GM21447 (cell line): ENCODE results near the gene PSMD13.
A peak's percentile ranks its signal among the peaks of the same experiment; 100 is the strongest.
"Not testable (repeated sequence)": the region's sequence is repeated elsewhere in the genome, so short reads cannot be mapped to it uniquely, and the experiment has no call there.

ENCODE experiments used
- ATAC-seq: cut with Tn5 transposase; IDR thresholded peaks from one replicate; pipeline ENCODE4 v1.9.1; 2021; ENCODE audit not compliant: unreplicated experiment

Gene PSMD13

DNA sequence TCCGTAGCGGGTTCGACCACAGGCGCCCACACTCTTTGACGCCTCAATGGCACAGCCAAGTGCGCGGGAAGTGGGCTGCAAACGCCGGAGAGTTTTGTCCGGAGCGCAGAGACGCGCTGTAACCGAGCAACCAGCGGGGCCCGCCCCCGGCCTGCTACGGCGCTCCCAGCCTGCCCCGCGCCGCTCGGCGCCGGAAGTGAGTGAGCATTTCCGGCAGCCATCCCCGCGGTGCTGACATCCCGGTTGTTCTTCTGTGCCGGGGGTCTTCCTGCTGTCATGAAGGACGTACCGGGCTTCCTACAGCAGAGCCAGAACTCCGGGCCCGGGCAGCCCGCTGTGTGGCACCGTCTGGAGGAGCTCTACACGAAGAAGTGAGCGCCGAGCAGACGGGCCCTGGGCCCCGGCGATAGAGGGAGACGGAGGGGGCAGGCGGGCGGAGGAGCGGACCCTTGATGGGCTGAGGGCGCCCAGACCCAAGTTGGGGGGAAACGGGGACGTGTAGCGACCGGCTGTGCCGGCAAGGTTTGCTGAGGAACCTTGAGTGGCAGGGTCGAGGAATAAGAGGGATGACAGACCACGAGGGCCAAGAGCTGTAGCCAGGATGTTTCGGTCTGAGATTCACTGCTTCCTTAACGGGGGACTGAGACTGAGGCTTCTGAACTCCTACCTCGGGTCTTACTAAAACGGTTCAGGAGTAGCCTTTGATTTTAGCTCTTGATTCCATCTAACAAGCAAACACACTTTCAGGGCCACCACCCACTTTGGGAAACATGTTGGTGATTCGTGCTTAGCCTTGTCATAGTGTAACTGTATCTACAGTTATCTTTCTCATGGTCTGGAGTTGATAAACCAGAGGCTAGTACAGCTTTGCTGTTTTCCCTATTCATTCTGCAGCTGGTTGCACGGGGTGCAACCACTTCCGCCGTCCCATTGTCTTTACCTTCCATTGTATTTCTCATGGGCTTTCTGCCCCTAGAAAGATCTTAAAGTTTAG, at the start of gene PSMD13:
Gene PSMD13 (plus strand): TSS at position 203 of the 994 bp plus-strand sequence. CDS start 74 bp downstream, at position 277.
- peak; percentile 80 for ATAC-seq

DNA sequence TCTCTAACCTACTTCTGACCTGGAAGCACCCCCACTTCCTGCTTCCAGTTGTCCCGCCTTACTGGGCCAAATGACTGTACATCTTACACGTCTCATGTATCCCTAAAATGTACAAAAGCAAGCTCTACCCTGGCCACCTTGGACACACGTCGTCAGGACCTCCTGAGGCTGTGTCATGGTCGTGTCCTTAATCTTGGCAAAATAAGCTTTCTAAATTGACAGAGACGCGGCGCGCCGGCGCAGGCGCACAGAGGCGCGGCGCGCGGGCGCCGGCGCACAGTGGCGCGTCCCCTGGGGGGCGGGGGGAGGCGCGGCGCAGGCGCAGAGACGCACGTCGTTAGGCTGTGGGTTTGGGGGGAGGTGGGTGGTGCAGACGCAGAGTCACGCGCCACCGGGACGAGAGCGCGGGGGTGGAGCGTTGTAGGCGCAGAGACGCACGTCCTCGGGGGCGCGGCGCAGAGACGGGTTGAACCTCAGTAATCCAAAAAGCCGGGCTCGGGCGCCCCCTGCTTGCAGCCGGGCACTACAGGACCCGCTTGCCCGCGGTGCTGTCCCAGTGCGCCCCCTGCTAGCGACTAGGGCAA, 47.5 kb upstream of the PSMD13 start:
- ATAC-seq, result not testable (repeated sequence)

- not testable (repeated sequence) for ATAC-seq
These were observed 46.9 kb upstream of the PSMD13 start for GRCh38 chr11:189843-190311.

DNA sequence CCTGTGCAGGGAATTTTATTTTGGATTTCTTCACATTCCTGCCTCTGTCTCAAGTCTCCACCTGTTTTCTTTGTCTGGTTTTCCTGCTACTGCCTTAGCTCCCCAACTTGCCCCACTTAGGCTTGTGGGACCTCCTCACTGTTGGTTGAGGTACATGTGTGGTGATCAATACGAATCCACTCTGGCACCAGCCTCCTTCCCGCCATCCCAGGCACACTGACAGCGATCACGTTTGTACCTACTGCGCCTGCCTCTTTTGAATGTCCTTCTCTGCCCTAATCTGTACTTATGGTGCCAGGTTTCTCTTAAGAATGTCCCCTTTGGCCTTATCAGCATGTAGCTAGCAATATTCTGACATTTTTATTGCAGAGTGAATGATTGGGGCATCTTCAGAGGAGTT, 46.2 kb upstream of the PSMD13 start:
- ATAC-seq, result not testable (repeated sequence)

DNA sequence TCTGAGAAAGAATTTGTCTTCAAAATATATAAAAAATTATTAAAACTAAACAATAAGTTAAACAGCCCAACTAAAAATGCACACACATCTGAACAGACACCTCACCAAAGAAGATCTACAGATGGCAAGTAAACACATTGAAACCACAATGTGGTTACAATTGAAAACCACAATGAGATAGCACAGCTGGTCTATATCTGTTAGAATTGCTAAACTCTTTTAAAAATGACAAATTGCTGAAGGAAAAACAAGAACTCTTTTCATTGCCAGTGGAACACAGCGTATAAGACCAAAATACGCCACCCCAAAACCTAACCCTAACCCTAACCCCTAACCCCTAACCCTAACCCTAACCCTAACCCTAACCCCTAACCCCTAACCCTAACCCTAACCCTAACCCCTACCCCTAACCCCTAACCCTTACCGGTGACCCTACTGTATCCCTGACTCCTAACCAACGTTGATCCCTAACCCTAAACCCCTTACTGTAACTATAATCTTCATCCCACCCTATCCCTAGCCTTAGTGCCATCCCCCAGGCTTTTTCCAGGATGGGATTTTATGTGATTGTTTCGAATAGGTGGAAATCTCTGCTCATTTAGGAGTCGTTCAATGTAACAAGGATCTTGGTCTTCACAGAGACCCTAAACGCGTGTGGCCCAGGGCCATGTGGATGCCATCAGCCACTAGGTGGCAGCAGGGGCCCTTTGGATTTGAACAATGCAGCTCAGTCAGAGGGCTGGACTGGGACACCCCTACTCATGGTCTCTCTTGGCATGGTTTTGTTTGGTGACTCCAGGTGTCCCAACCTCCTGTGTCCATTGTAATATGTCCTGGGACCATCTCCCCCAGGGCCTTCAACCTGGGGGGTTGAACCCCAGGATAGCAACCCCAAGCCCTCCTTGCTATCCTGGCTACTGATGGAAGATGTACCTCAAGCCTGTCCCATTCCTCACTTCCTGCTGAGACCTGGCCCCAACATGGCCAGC, 45.0 kb upstream of the PSMD13 start:
- ATAC-seq, result not testable (repeated sequence)

- ATAC-seq, result not testable (repeated sequence)
These were observed 44.1 kb upstream of the PSMD13 start, which contains the start of gene SCGB1C1 for GRCh38 chr11:192674-193128. SCGB1C1 (plus strand) TSS chr11:193078; CDS start chr11:193100, 22 bp downstream.

DNA sequence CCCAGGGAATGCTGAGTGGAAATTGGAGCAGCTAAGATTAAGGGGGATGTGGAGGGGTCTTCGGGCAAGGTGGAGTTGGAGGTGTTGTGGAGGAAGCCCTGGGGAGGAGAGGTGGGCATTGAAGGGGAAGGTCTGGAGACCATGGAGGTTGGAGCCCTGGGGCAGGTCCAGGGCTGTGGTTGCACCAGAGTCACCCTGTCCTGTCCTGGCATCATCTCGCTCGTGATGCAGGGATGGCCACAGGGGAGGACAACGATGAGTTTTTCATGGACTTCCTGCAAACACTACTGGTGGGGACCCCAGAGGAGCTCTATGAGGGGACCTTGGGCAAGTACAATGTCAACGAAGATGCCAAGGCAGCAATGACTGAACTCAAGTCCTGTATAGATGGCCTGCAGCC, 43.3 kb upstream of the PSMD13 start:
- ATAC-seq, result not testable (repeated sequence)

GRCh38 chr11:196786-197731, 39.7 kb upstream of the PSMD13 start:
- ATAC-seq, result no peak

GRCh38 chr11:197741-198235, 39.0 kb upstream of the PSMD13 start:
- ATAC-seq, result no peak

- no peak for ATAC-seq
These were observed 38.5 kb upstream of the PSMD13 start for GRCh38 chr11:198236-198806.

DNA sequence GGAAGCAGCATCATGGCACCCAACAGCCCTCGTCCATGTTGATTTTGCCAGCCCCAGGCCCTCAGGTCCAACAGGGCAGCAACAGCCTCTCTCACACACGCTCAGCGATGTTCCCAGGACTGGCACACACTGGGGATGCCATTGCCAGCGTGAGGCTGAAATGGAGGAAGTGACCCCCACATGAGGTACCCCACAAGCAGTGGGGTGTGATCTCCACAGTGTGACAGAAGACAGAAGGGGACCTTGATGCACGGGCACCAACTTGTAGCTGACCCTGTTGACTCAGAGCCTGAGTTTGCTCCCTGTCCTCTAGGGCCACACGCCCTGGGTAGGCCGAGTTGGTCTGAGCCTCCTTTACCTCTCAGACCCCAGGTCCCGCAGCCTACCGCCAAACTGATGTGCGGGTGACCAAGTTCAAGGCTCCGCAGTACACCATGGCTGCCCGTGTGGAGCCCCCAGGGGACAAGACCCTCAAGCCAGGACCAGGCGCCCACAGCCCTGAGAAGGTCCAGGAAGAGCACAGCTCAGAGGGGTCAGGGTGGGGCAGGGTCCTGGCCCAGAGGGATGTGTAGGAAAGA, 37.7 kb upstream of the PSMD13 start:
- ATAC-seq, result no peak

GRCh38 chr11:199782-200181, 37.0 kb upstream of the PSMD13 start:
- ATAC-seq, result no peak

GRCh38 chr11:200224-201003, 36.4 kb upstream of the PSMD13 start:
- ATAC-seq, result no peak

- no peak for ATAC-seq
These were observed 34.8 kb upstream of the PSMD13 start for GRCh38 chr11:201966-202365.

GRCh38 chr11:202490-202889, 34.3 kb upstream of the PSMD13 start:
- ATAC-seq, result no peak

DNA sequence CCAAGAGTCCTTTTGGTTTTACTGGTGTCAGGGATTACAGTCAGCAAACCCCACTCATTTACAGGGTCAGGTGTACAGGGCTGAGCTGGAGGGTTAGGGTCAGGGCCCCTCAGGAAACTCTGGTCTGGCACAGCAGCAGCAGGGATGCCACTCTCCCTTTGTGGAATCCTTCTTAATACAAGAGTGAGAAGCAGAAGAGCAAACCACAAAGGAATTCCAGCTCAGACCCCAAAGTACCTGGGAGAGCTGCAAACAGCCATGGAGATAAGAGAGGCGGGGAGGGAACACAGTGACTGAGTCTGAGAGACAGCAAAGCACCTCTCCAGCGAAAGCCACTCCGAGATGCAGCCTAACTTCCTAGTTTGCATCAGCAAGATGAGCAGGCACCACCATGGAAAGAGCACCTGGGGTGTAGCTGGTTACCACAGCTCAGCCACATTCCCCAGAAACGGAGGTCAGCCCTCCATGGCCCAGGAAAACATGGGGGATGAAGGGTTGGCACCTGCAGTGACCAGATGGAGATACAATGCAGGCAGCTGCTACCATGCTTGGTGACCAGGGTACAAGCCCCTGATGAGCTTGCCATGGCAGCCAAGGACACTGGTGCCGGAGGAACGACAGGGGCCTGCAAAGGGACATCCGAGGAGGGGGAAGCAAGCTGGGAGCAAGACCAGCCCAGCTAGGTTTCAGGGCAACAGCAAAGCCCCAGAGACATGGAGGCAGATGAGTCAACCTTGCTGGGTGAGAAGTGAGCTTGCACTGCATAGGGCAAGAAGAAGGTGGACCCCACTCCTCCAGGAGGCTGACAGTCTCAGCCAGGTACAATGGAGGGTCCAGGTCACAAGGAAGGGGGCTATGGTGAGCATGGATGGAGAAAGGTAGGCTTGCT, 33.5 kb upstream of the PSMD13 start:
- ATAC-seq, result no peak
